Prostate gland (tissue), 2 donors: ENCODE measurements around the gene OR5D18. TPM values are rescaled to one million over a fixed set of nuclear protein-coding genes. Genes with fewer than 3 reads are reported as not detected.

Source experiments
- DNase-seq: peaks from one replicate; pipeline ENCODE4 v3.0.0-alpha.2; 2019; ENCODE audit warnings: low spot score
- H3K27ac ChIP-seq, 2 donors: fragments of 200-600 bp; sonication (generic); 2 replicates each; pipeline ENCODE4 v1.5.1; 2017 to 2019
- H3K27me3 ChIP-seq: fragments of 200-600 bp; sonication (generic); replicated peaks from 2 replicates; pipeline ENCODE4 v1.5.1; 2019; ENCODE audit not compliant: insufficient read depth
- H3K36me3 ChIP-seq, 2 donors: fragments of 200-600 bp; sonication (generic); 1 replicate in 1 of 2; 2 replicates in 1 of 2; pipeline versions ENCODE4 v1.5.1 to v1.8.1; 2017 to 2019
- H3K4me1 ChIP-seq: fragments of 200-600 bp; sonication (generic); replicated peaks from 2 replicates; pipeline ENCODE4 v1.5.1; 2019
- H3K4me3 ChIP-seq, 2 donors: fragments of 200-600 bp; sonication (generic); 2 replicates each; pipeline ENCODE4 v1.5.1; 2017 to 2019
- H3K9me3 ChIP-seq: fragments of 200-600 bp; sonication (generic); 2 replicates; pipeline ENCODE4 v1.5.1; 2017
- CTCF ChIP-seq, 4 experiments: fragments of 200-600 bp in 2 of 4; fragments of 450-650 bp in 2 of 4; sonication (generic) in 2 of 4; IDR thresholded peaks; 1 replicate in 3 of 4; 2 replicates in 1 of 4; pipeline ENCODE4 v1.5.1; 2016 to 2019; ENCODE audit warnings: antibody characterized with exemption in 4 of 4, mild to moderate bottlenecking in 2 of 4, moderate library complexity in 2 of 4
- POLR2A ChIP-seq: fragments of 450-650 bp; IDR thresholded peaks from one replicate; pipeline ENCODE4 v1.6.1; 2016; ENCODE audit warnings: antibody characterized with exemption, mild to moderate bottlenecking
- POLR2AphosphoS5 ChIP-seq: sonication (generic); formaldehyde crosslinking; IDR thresholded peaks from one replicate; pipeline ENCODE4 v1.6.1; 2017; ENCODE audit warnings: antibody characterized with exemption
- WGBS: methylation state at CpG from one replicate; pipeline ENCODE4 v1.1.5; 2018; 5-methylcytosine and 5-hydroxymethylcytosine counted together
- intact Hi-C: fragments of 100-400 bp; cut with DNase I; formaldehyde crosslinking; loops from one replicate; pipeline ENCODE4 v1.14.2; 2022
- total RNA-seq, 2 donors: library from RNA; depleted of rRNA; stranded (reverse); fragments of >200 nt; gene quantifications; one replicate each; pipeline ENCODE4 v1.1.0, GENCODE V29; 2016

OR5D18 gene
- total RNA-seq, 2 donors from 2014 or later, result not detected

GRCh38 chr11:55806248-55806647 is 13.2 kb upstream of the OR5D18 start:
- 85% methylated on average over 1 of the region's 1 CpG for WGBS
- H3K27ac ChIP-seq, result no peak overlapping the region
- no peaks in the 10 kb centered on the region for H3K27me3 ChIP-seq
- TF ChIP-seq POLR2AphosphoS5, result no peak
- TF ChIP-seq CTCF (IDR thresholded peaks at IDR 0.05), result no peak
- no peak for TF ChIP-seq POLR2A
- H3K4me1 ChIP-seq, result no peaks in the 10 kb centered on the region
- H3K9me3 ChIP-seq, result no peaks in the 10 kb centered on the region
- H3K4me3 ChIP-seq, result no peak overlapping the region
- DNase-seq, result no peak
- H3K36me3 ChIP-seq, result no peaks in the 10 kb centered on the region
- intact Hi-C loops, result no loop called here

- no peaks in the 10 kb centered on the region for H3K4me1 ChIP-seq
- TF ChIP-seq POLR2AphosphoS5, result no peak
- TF ChIP-seq POLR2A, result no peak
- TF ChIP-seq CTCF (IDR thresholded peaks at IDR 0.05), result no peak
- no peaks in the 10 kb centered on the region for H3K9me3 ChIP-seq
- 85% methylated on average over 1 of the region's 1 CpG for WGBS
- no peak within 1 kb of the TSS for H3K4me3 ChIP-seq
- no peaks in the 10 kb centered on the region for H3K36me3 ChIP-seq
- H3K27ac ChIP-seq, result no peak within 1 kb of the TSS
- H3K27me3 ChIP-seq, result no peaks in the 10 kb centered on the region
- no peak for DNase-seq
- intact Hi-C loops, result no loop called here
Measured at GRCh38 chr11:55811067-55811466, 8.4 kb upstream of the OR5D18 start, which contains the start of gene OR5L1. Gene OR5L1 (plus strand): TSS chr11:55811367. CDS start chr11:55811467, 100 bp downstream.

DNA sequence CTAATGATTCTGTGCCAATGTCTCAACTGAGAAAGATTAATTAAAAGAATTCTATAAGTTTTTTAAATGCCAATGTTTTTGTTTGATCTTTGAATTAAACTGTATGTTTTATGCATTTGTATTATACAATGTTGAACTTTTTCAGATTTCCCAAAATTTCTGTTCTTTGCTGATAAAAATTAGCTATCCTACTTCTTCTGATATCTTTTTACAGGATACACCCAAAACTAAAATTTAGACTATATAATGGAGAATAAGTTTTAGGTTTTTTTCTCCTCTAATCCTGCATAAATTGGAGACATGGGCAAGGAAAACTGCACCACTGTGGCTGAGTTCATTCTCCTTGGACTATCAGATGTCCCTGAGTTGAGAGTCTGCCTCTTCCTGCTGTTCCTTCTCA is 7.5 kb downstream of the OR5D18 start, which contains the start of gene OR5L2:
OR5L2 (plus strand) TSS at position 301 of the 400 bp plus-strand sequence; CDS start at position 301, 0 bp downstream.
- intact Hi-C loops, result no loop called here
- Histone ChIP-seq H3K4me3 (no peak within 1 kb of the TSS), H3K36me3 (no peaks in the 10 kb centered on the region), H3K27me3 (no peaks in the 10 kb centered on the region), H3K27ac (no peak within 1 kb of the TSS), H3K4me1 (no peaks in the 10 kb centered on the region), H3K9me3 (no peaks in the 10 kb centered on the region)
- DNase-seq, result no peak
- no peak for TF ChIP-seq POLR2AphosphoS5
- no peak for TF ChIP-seq POLR2A
- TF ChIP-seq CTCF (IDR thresholded peaks at IDR 0.05), result no peak

DNA sequence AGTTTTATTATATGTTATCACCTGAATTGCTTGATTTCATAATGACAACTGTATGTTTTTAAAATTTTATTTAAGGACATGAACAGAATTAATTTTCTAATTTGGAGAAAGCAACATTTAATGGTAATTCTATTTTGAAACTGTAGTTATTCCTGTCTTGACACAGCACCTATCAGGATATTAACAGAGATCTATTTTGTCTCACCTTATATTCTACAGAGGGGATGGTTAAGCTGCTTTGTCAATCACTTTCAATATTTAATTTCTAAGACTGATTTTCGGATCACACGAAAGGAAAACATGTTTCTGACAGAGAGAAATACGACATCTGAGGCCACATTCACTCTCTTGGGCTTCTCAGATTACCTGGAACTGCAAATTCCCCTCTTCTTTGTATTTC is 19.0 kb downstream of the OR5D18 start, which contains the start of gene OR5D16:
OR5D16 (plus strand) TSS at position 301 of the 400 bp plus-strand sequence; CDS start at position 301, 0 bp downstream.
- 31% methylated on average over 3 of the region's 3 CpGs for WGBS
- Histone ChIP-seq H3K4me1 (no peaks in the 10 kb centered on the region), H3K36me3 (no peaks in the 10 kb centered on the region), H3K4me3 (no peak within 1 kb of the TSS), H3K9me3 (no peaks in the 10 kb centered on the region), H3K27ac (no peak within 1 kb of the TSS), H3K27me3 (no peaks in the 10 kb centered on the region)
- DNase-seq, result no peak
- TF ChIP-seq POLR2A, result no peak
- no peak for TF ChIP-seq CTCF (IDR thresholded peaks at IDR 0.05)
- TF ChIP-seq POLR2AphosphoS5, result no peak
- intact Hi-C loops, result no loop called here

- no peaks in the 10 kb centered on the region for H3K27me3 ChIP-seq
- no peak overlapping the region for H3K27ac ChIP-seq
- TF ChIP-seq CTCF (IDR thresholded peaks at IDR 0.05) (no peak), POLR2AphosphoS5 (no peak), POLR2A (no peak)
- no peak overlapping the region for H3K4me3 ChIP-seq
- 55% methylated on average over 2 of the region's 2 CpGs for WGBS
- H3K9me3 ChIP-seq, result no peaks in the 10 kb centered on the region
- no peaks in the 10 kb centered on the region for H3K36me3 ChIP-seq
- H3K4me1 ChIP-seq, result no peaks in the 10 kb centered on the region
- DNase-seq, result no peak
- intact Hi-C loops, result no loop called here
Measured at GRCh38 chr11:55847453-55847852, 28.0 kb downstream of the OR5D18 start.
